Measurements from ENCODE around the gene BCAM.

DNA sequence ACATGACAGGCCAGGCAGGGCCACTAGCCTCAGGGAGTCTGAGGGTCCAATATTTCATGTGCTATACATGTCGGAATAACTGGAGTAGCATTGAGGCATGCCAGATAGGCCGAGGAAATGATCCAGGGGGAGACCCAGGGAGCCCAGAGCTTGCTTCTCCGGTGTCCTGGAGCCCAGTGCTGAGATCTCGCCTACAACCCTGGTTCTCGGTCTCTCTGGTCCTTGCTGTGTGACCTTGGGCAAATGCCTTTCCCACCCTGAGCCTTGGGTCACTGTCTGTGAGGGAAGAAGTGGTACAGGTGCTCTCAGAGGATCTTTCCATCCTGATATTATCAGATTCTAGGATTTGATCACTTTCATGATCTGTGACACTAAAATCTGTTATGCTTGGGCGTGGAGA, 19.9 kb upstream of the BCAM start:
- TF ChIP-seq CBX2 (IDR thresholded peaks at IDR 0.05; ENCODE audit: borderline replicate concordance, low read depth) (no peak), EP300 (IDR thresholded peaks at IDR 0.05) (no peak), CHD4 (IDR thresholded peaks at IDR 0.05; ENCODE audit: borderline replicate concordance) (no peak)
